Stomach (tissue), 4 donors: ENCODE results near the gene MAST2.

Experiments used
- EP300 ChIP-seq: sonication (generic); formaldehyde crosslinking; IDR thresholded peaks from one replicate; pipeline ENCODE4 v1.6.1; 2017; ENCODE audit warnings: antibody characterized with exemption
- POLR2AphosphoS5 ChIP-seq, 3 donors: sonication (generic); formaldehyde crosslinking; IDR thresholded peaks; one replicate each; pipeline ENCODE4 v1.6.1; 2016; ENCODE audit warnings: antibody characterized with exemption in 3 of 3
- TF ChIP-seq, protein P1 (sequence below), 7 experiments: fragments of 450-650 bp in 4 of 7; fragments of 200-600 bp in 3 of 7; sonication (generic) in 3 of 7; IDR thresholded peaks; one replicate each; pipeline ENCODE4 v1.5.1; 2016 to 2019; ENCODE audit warnings: antibody characterized with exemption in 7 of 7, control low read depth in 2 of 7, mild to moderate bottlenecking in 1 of 7

DNA sequence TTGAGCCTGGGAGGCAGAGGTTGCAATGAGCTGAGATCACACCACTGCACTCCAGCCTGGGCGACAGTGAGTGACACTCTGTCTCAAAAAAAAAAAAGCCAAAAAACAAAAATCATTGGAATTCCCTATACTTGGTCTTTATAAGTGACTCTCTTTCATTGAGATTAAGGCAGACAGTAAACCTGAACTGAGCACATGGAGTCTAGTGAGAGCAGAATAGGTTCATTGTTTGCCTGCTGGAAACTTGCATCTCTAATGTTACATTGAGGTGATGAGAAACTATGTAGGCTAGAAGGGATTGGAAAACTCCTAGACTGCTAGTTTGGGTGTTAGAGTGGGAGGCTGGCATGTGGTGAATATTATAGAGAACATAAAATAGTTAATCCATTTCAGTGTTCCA lies 25.4 kb downstream of the MAST2 start:
- TF ChIP-seq, protein P1, sequence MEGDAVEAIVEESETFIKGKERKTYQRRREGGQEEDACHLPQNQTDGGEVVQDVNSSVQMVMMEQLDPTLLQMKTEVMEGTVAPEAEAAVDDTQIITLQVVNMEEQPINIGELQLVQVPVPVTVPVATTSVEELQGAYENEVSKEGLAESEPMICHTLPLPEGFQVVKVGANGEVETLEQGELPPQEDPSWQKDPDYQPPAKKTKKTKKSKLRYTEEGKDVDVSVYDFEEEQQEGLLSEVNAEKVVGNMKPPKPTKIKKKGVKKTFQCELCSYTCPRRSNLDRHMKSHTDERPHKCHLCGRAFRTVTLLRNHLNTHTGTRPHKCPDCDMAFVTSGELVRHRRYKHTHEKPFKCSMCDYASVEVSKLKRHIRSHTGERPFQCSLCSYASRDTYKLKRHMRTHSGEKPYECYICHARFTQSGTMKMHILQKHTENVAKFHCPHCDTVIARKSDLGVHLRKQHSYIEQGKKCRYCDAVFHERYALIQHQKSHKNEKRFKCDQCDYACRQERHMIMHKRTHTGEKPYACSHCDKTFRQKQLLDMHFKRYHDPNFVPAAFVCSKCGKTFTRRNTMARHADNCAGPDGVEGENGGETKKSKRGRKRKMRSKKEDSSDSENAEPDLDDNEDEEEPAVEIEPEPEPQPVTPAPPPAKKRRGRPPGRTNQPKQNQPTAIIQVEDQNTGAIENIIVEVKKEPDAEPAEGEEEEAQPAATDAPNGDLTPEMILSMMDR (IDR thresholded peaks at IDR 0.05) = no peak
- no peak for TF ChIP-seq EP300
- no peak for TF ChIP-seq POLR2AphosphoS5 (IDR thresholded peaks at IDR 0.05)
